ENCODE results near the gene ROBO2. TPM values are rescaled to one million over a fixed set of nuclear protein-coding genes. Genes with fewer than 3 reads are reported as not detected.

Gene ROBO2
- total RNA-seq, 2 donors from 2014 or later: 2.5 to 2.9 TPM

GRCh38 chr3:77149382-77149781, 109.5 kb downstream of the ROBO2 start:
- no peaks in the 10 kb centered on the region for H3K4me1 ChIP-seq (ENCODE audit: control insufficient read depth, insufficient read depth, low read length)
- DNase-seq: no peak
- H3K36me3 ChIP-seq (ENCODE audit: control insufficient read depth, insufficient read depth, low read length): no peaks in the 10 kb centered on the region
- no peaks in the 10 kb centered on the region for H3K27me3 Mint-ChIP-seq (ENCODE audit: insufficient read depth)
- no peak overlapping the region for H3K4me3 ChIP-seq (ENCODE audit: low read length)
- no peak for TF ChIP-seq CTCF (conservative IDR thresholded peaks at IDR 0.05)
- H3K4me1 Mint-ChIP-seq: peaks cover 7% of the 10 kb centered on the region
- WGBS, 2 experiments (ENCODE audit: insufficient coverage in 1 of 2, insufficient read length in 1 of 2): 80 to 89% methylated on average over 1 to 2 of the region's 2 CpGs
- no peaks in the 10 kb centered on the region for H3K36me3 Mint-ChIP-seq (ENCODE audit: low read depth)
- no peaks in the 10 kb centered on the region for H3K9me3 ChIP-seq (ENCODE audit: control insufficient read depth, low read length)
- H3K27ac ChIP-seq (ENCODE audit: low read depth, low read length): no peak overlapping the region
- no peaks in the 10 kb centered on the region for H3K9me3 Mint-ChIP-seq
- H3K27me3 ChIP-seq (ENCODE audit: control insufficient read depth, insufficient read depth, low read length, poor library complexity, severe bottlenecking): no peaks in the 10 kb centered on the region
- H3K9ac ChIP-seq (ENCODE audit: extremely low read depth, low read length, poor library complexity, severe bottlenecking): no peak overlapping the region
- H3K4me3 Mint-ChIP-seq: no peak overlapping the region
- H3K27ac Mint-ChIP-seq: no peak overlapping the region

DNA sequence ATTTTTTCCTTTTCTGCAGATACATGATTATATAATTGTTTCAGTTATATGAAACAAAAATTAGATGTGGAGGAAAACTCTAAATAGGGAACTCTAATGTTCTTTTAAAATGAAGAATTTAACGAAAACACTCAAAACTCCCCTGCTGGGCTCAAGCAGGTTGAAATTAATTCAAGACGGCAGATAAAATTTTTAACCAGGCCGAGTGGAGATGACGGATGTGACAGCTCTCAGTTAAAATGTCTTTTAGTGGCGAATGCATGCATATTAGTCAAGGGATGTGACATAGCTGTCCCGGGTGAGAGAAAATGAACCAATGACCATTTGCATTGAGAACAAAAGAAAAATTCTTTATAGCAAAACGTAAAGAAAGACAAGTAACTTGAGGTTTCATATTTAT, 110.1 kb downstream of the ROBO2 start:
- no peak overlapping the region for H3K4me3 Mint-ChIP-seq
- DNase-seq: no peak
- WGBS, 2 experiments (ENCODE audit: insufficient coverage in 1 of 2, insufficient read length in 1 of 2): 81 to 87% methylated on average over 7 of the region's 7 CpGs

GRCh38 chr3:77150759-77151158, 110.9 kb downstream of the ROBO2 start:
- Histone ChIP-seq H3K9me3 (ENCODE audit: control insufficient read depth, low read length) (no peaks in the 10 kb centered on the region), H3K4me1 (ENCODE audit: control insufficient read depth, insufficient read depth, low read length) (no peaks in the 10 kb centered on the region), H3K4me3 (ENCODE audit: low read length) (no peak overlapping the region), H3K36me3 (ENCODE audit: control insufficient read depth, insufficient read depth, low read length) (no peaks in the 10 kb centered on the region), H3K27ac (ENCODE audit: low read depth, low read length) (no peak overlapping the region), H3K27me3 (ENCODE audit: control insufficient read depth, insufficient read depth, low read length, poor library complexity, severe bottlenecking) (no peaks in the 10 kb centered on the region), H3K9ac (ENCODE audit: extremely low read depth, low read length, poor library complexity, severe bottlenecking) (no peak overlapping the region)
- no peak for DNase-seq
- no peak overlapping the region for H3K27ac Mint-ChIP-seq
- no peaks in the 10 kb centered on the region for H3K36me3 Mint-ChIP-seq (ENCODE audit: low read depth)
- H3K4me3 Mint-ChIP-seq: no peak overlapping the region
- H3K27me3 Mint-ChIP-seq (ENCODE audit: insufficient read depth): no peaks in the 10 kb centered on the region
- H3K9me3 Mint-ChIP-seq: no peaks in the 10 kb centered on the region
- peaks cover 6% of the 10 kb centered on the region for H3K4me1 Mint-ChIP-seq
- TF ChIP-seq CTCF (conservative IDR thresholded peaks at IDR 0.05): no peak

More for the DNA sequence above, 110.1 kb downstream of the ROBO2 start:
- Histone ChIP-seq H3K4me3 (ENCODE audit: low read length) (no peak overlapping the region), H3K4me1 (ENCODE audit: control insufficient read depth, insufficient read depth, low read length) (no peaks in the 10 kb centered on the region), H3K27ac (ENCODE audit: low read depth, low read length) (peak overlapping the region; percentile 19), H3K27me3 (ENCODE audit: control insufficient read depth, insufficient read depth, low read length, poor library complexity, severe bottlenecking) (no peaks in the 10 kb centered on the region), H3K9ac (ENCODE audit: extremely low read depth, low read length, poor library complexity, severe bottlenecking) (no peak overlapping the region), H3K9me3 (ENCODE audit: control insufficient read depth, low read length) (no peaks in the 10 kb centered on the region), H3K36me3 (ENCODE audit: control insufficient read depth, insufficient read depth, low read length) (no peaks in the 10 kb centered on the region)
- TF ChIP-seq CTCF (conservative IDR thresholded peaks at IDR 0.05): no peak
- H3K9me3 Mint-ChIP-seq: no peaks in the 10 kb centered on the region
- H3K36me3 Mint-ChIP-seq (ENCODE audit: low read depth): no peaks in the 10 kb centered on the region
- H3K27ac Mint-ChIP-seq: no peak overlapping the region
- no peaks in the 10 kb centered on the region for H3K27me3 Mint-ChIP-seq (ENCODE audit: insufficient read depth)
- H3K4me1 Mint-ChIP-seq: peaks cover 7% of the 10 kb centered on the region
